ENCODE data around the gene SEMA4D. TPM values are rescaled to one million over a fixed set of nuclear protein-coding genes. Genes with fewer than 3 reads are reported as not detected.

SEMA4D gene
- total RNA-seq, 2 donors from 2014 or later, result 42.8 to 51.0 TPM

DNA sequence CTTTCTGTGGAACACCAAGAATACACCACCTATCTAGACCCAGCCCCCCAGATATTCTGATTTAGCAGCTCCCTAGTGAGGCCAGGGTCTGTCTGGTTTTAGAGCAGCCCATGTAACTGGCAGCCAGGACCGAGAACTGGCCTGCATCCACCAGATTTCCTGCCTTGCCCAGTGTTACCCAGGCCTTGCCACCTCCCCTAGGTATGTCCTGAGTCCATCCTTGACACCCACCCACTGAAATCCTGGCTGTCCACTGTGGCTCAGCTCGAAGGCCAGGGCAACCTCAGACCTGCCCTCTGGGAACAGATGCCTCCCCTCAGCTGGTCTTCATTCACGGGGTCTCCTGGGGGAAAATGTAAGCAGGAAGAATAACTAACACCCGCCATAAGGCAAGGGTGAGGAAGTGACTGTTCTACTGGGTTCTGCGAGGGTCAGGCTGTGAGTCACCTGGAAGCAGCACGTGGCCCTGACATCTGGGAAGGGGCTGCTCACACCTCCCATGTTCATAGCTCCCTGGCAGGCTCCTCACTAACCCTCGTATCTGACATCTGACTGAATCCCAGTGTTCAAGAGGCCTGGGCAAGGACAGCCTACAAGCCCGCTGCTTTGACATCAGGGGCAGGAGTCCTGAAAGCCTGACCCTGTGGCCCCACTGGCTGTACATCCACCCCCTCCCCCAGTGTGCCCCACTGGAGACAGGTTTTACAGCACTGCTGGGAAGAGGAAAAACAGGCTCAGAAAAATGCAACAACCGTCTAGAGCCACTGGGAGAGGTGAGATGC lies 72.7 kb downstream of the SEMA4D start:
- no peaks in the 10 kb centered on the region for H3K9me3 ChIP-seq (ENCODE audit: control insufficient read depth, low read length)
- H3K4me1 ChIP-seq (ENCODE audit: control insufficient read depth, insufficient read depth, low read length), result no peaks in the 10 kb centered on the region
- no peaks in the 10 kb centered on the region for H3K27me3 ChIP-seq (ENCODE audit: control insufficient read depth, insufficient read depth, low read length, poor library complexity, severe bottlenecking)
- H3K4me3 ChIP-seq (ENCODE audit: low read length), result no peak overlapping the region
- Mint-ChIP-seq H3K4me3 (no peak overlapping the region), H3K36me3 (ENCODE audit: low read depth) (peaks cover 8% of the 10 kb centered on the region), H3K4me1 (peaks cover 8% of the 10 kb centered on the region), H3K27ac (no peak overlapping the region), H3K27me3 (ENCODE audit: insufficient read depth) (no peaks in the 10 kb centered on the region), H3K9me3 (peaks cover 3% of the 10 kb centered on the region)
- TF ChIP-seq, protein P1, sequence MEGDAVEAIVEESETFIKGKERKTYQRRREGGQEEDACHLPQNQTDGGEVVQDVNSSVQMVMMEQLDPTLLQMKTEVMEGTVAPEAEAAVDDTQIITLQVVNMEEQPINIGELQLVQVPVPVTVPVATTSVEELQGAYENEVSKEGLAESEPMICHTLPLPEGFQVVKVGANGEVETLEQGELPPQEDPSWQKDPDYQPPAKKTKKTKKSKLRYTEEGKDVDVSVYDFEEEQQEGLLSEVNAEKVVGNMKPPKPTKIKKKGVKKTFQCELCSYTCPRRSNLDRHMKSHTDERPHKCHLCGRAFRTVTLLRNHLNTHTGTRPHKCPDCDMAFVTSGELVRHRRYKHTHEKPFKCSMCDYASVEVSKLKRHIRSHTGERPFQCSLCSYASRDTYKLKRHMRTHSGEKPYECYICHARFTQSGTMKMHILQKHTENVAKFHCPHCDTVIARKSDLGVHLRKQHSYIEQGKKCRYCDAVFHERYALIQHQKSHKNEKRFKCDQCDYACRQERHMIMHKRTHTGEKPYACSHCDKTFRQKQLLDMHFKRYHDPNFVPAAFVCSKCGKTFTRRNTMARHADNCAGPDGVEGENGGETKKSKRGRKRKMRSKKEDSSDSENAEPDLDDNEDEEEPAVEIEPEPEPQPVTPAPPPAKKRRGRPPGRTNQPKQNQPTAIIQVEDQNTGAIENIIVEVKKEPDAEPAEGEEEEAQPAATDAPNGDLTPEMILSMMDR (conservative IDR thresholded peaks at IDR 0.05), result no peak
- 70 to 73% methylated on average over 5 to 9 of the region's 9 CpGs for WGBS, 2 experiments (ENCODE audit: insufficient coverage in 1 of 2, insufficient read length in 1 of 2)
- no peak overlapping the region for H3K9ac ChIP-seq (ENCODE audit: extremely low read depth, low read length, poor library complexity, severe bottlenecking)
- no peak for DNase-seq
- no peaks in the 10 kb centered on the region for H3K36me3 ChIP-seq (ENCODE audit: control insufficient read depth, insufficient read depth, low read length)
- no peak overlapping the region for H3K27ac ChIP-seq (ENCODE audit: low read depth, low read length)

DNA sequence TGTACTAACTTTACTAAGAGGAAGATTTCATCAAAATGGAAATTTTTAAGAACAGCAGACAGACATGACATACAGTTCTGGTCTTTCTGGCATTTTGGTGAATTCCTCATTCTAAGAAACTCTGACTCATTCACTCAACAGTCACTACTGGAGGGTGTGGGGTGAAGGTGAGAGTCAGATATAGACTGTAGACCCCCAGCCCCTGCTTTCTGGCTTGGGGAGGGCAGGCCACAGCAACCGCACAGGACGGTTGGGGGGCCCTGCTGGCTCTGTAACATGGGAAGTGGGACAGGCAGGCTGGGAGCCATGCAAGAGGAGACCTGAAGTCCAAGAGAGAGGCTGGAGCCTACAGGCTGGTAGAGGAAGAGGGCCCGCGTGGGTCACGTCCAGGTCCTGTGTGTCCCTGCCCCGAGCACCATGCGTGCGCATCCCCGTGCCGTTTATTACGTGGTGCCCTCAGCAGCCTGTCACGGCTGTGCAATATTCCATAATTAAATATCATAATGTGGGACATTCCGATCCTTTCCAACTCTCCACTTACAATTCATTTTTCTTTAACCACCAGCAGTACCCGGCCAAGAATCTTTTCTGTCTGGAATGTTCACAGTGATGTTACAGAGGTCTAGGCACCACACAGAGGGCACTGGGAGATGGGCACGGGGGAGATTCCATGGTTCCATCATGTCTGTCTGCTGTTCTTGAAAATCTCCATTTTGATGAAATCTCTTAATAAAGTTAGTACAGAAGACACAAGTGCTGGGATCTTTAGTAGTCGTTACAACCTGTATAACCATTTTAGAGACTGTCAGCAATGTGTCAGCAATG lies 75.5 kb downstream of the SEMA4D start:
- H3K36me3 ChIP-seq (ENCODE audit: control insufficient read depth, insufficient read depth, low read length), result no peaks in the 10 kb centered on the region
- no peak for DNase-seq
- Mint-ChIP-seq H3K9me3 (peaks cover 3% of the 10 kb centered on the region), H3K4me3 (no peak overlapping the region), H3K36me3 (ENCODE audit: low read depth) (peaks cover 12% of the 10 kb centered on the region), H3K27me3 (ENCODE audit: insufficient read depth) (no peaks in the 10 kb centered on the region), H3K27ac (no peak overlapping the region), H3K4me1 (no peaks in the 10 kb centered on the region)
- H3K4me1 ChIP-seq (ENCODE audit: control insufficient read depth, insufficient read depth, low read length), result no peaks in the 10 kb centered on the region
- TF ChIP-seq, protein P1 (conservative IDR thresholded peaks at IDR 0.05), result no peak
- no peak overlapping the region for H3K9ac ChIP-seq (ENCODE audit: extremely low read depth, low read length, poor library complexity, severe bottlenecking)
- no peaks in the 10 kb centered on the region for H3K9me3 ChIP-seq (ENCODE audit: control insufficient read depth, low read length)
- 95 to 99% methylated on average over 9 to 16 of the region's 16 CpGs for WGBS, 2 experiments (ENCODE audit: insufficient coverage in 1 of 2, insufficient read length in 1 of 2)
- H3K27ac ChIP-seq (ENCODE audit: low read depth, low read length), result no peak overlapping the region
- H3K4me3 ChIP-seq (ENCODE audit: low read length), result no peak overlapping the region
- no peaks in the 10 kb centered on the region for H3K27me3 ChIP-seq (ENCODE audit: control insufficient read depth, insufficient read depth, low read length, poor library complexity, severe bottlenecking)

DNA sequence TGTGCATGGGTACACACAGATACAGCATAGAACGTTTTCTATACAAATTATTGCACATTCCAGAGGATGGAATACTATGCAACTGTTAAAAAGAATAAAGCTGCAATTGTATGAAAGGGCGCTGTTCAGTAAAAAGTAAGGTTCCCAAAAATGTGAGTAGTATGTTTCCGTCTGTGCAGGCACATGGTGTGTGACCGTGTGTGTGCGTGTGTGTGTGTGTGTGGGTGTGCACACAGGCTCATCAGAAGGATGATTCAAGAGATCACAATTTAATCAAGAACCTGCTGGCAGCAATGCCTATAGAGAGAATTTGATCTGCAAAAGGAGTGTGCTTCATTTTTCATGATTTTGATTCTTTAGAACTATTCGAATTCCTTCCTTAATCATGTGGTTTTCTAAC lies 76.3 kb downstream of the SEMA4D start:
- Mint-ChIP-seq H3K36me3 (ENCODE audit: low read depth) (peaks cover 12% of the 10 kb centered on the region), H3K9me3 (peaks cover 3% of the 10 kb centered on the region), H3K27ac (no peak overlapping the region), H3K4me3 (no peak overlapping the region), H3K4me1 (no peaks in the 10 kb centered on the region), H3K27me3 (ENCODE audit: insufficient read depth) (no peaks in the 10 kb centered on the region)
- Histone ChIP-seq H3K4me1 (ENCODE audit: control insufficient read depth, insufficient read depth, low read length) (no peaks in the 10 kb centered on the region), H3K4me3 (ENCODE audit: low read length) (no peak overlapping the region), H3K27ac (ENCODE audit: low read depth, low read length) (no peak overlapping the region), H3K9me3 (ENCODE audit: control insufficient read depth, low read length) (no peaks in the 10 kb centered on the region), H3K27me3 (ENCODE audit: control insufficient read depth, insufficient read depth, low read length, poor library complexity, severe bottlenecking) (no peaks in the 10 kb centered on the region), H3K9ac (ENCODE audit: extremely low read depth, low read length, poor library complexity, severe bottlenecking) (no peak overlapping the region), H3K36me3 (ENCODE audit: control insufficient read depth, insufficient read depth, low read length) (no peaks in the 10 kb centered on the region)
- DNase-seq, result no peak
- 90 to 93% methylated on average over 5 to 6 of the region's 6 CpGs for WGBS, 2 experiments (ENCODE audit: insufficient coverage in 1 of 2, insufficient read length in 1 of 2)
- TF ChIP-seq, protein P1 (conservative IDR thresholded peaks at IDR 0.05), result no peak

Measured in endodermal cell (in vitro differentiated cells).